Caco-2 (cell line): ENCODE results near the gene PCDHGA4. TPM values are rescaled to one million over a fixed set of nuclear protein-coding genes. Genes with fewer than 3 reads are reported as not detected.
A peak's percentile ranks its signal among the peaks of the same experiment; 100 is the strongest.
"Not testable (repeated sequence)": the region's sequence is repeated elsewhere in the genome, so short reads cannot be mapped to it uniquely, and the experiment has no call there.

Experiments used
- BruUV-seq: library from RNA; stranded (reverse); fragments of 400-500 nt; replicated peaks from 2 replicates; lab custom pipeline; 2021; lab: Mats Ljungman, UMichigan
- CTCF ChIA-PET: fragments of 300-600 bp; sonication (Branson Sonifier 250); formaldehyde crosslinking; loops from one replicate; lab custom pipeline; 2022; ENCODE audit warnings: antibody characterized with exemption; lab: Charles Lee
- POLR2A ChIA-PET: fragments of 300-600 bp; sonication (Branson Sonifier 250); formaldehyde crosslinking; loops from one replicate; lab custom pipeline; 2022; ENCODE audit warnings: antibody characterized with exemption; lab: Charles Lee
- DNase-seq, 2 experiments: peaks; one replicate each; pipeline versions ENCODE4 v3.0.0 to v3.0.0-alpha.2; 2020 to 2022
- H3K27me3 ChIP-seq: replicated peaks from 2 replicates; pipeline ENCODE4 v1.6.0; 2011; ENCODE audit warnings: low read length; ENCODE audit not compliant: control insufficient read depth, insufficient read depth
- H3K36me3 ChIP-seq: 2 replicates; pipeline ENCODE4 v1.5.1; 2011; ENCODE audit warnings: low read length; ENCODE audit not compliant: control insufficient read depth, insufficient read depth
- H3K4me1 ChIP-seq: fragments of 250-450 bp; sonication (Bioruptor Pico); 2 replicates; pipeline ENCODE4 v1.5.1; 2020; ENCODE audit warnings: mild to moderate bottlenecking
- H3K4me3 ChIP-seq: 2 replicates; pipeline ENCODE4 v1.5.1; 2011; ENCODE audit warnings: low read depth, mild to moderate bottlenecking, control low read depth, low read length
- H3K9me3 ChIP-seq: fragments of 250-450 bp; sonication (Bioruptor Pico); 2 replicates; pipeline ENCODE4 v1.5.1; 2020; ENCODE audit warnings: mild to moderate bottlenecking, moderate library complexity
- H3K27ac Mint-ChIP-seq: one replicate; pipeline ENCODE4 v1.8.0; 2022; ENCODE audit warnings: mixed read lengths; ENCODE audit not compliant: unreplicated experiment
- H3K27me3 Mint-ChIP-seq: one replicate; pipeline ENCODE4 v1.8.0; 2022; ENCODE audit warnings: mixed read lengths; ENCODE audit not compliant: insufficient read depth, unreplicated experiment
- H3K36me3 Mint-ChIP-seq: one replicate; pipeline ENCODE4 v1.8.0; 2022; ENCODE audit warnings: mild to moderate bottlenecking, mixed read lengths; ENCODE audit not compliant: insufficient read depth, unreplicated experiment
- H3K4me1 Mint-ChIP-seq: one replicate; pipeline ENCODE4 v1.8.0; 2022; ENCODE audit warnings: low read depth, mixed read lengths; ENCODE audit not compliant: unreplicated experiment
- H3K4me3 Mint-ChIP-seq: one replicate; pipeline ENCODE4 v1.8.0; 2022; ENCODE audit warnings: mild to moderate bottlenecking, moderate library complexity, mixed read lengths; ENCODE audit not compliant: unreplicated experiment
- H3K9me3 Mint-ChIP-seq: one replicate; pipeline ENCODE4 v1.8.0; 2022; ENCODE audit warnings: mixed read lengths; ENCODE audit not compliant: unreplicated experiment
- CTCF ChIP-seq, 2 experiments: fragments of 200-600 bp in 1 of 2; IDR thresholded peaks; 1 replicate in 1 of 2; 2 replicates in 1 of 2; pipeline versions ENCODE4 v1.5.1 to v1.8.0; 2011 to 2022; ENCODE audit warnings: antibody characterized with exemption in 1 of 2, control low read depth in 1 of 2, inconsistent platforms in 1 of 2, low read depth in 1 of 2, low read length in 1 of 2, mild to moderate bottlenecking in 1 of 2, moderate library complexity in 1 of 2; ENCODE audit not compliant: insufficient read depth in 1 of 2, severe bottlenecking in 1 of 2, unreplicated experiment in 1 of 2
- intact Hi-C: fragments of 100-400 bp; cut with micrococcal nuclease; formaldehyde crosslinking; loops from one replicate; pipeline ENCODE4 v1.10.0; 2022; ENCODE audit not compliant: unreplicated experiment
- total RNA-seq: library from RNA; stranded (reverse); gene quantifications from 2 replicates; pipeline ENCODE4 v1.2.3, GENCODE V29; 2022

The PCDHGA4 gene
- total RNA-seq, 1 experiment from 2014 or later: 0.54 TPM

GRCh38 chr5:141345327-141345726 is 9.5 kb upstream of the PCDHGA4 start:
- Mint-ChIP-seq H3K27me3 (no peaks in the 10 kb centered on the region), H3K36me3 (peaks cover 4% of the 10 kb centered on the region), H3K4me1 (no peaks in the 10 kb centered on the region), H3K9me3 (peaks cover 9% of the 10 kb centered on the region), H3K4me3 (no peak overlapping the region), H3K27ac (no peak overlapping the region)
- Histone ChIP-seq H3K27me3 (no peaks in the 10 kb centered on the region), H3K36me3 (no peaks in the 10 kb centered on the region), H3K9me3 (no peaks in the 10 kb centered on the region; the same call in 1 of the 2 replicates), H3K4me1 (no peaks in the 10 kb centered on the region), H3K4me3 (no peak overlapping the region)
- ChIA-PET CTCF (no interaction called here), POLR2A (no interaction called here)
- DNase-seq: no peak
- intact Hi-C loops: no loop called here
- BruUV-seq: no TSS peak
- no peak for TF ChIP-seq CTCF (IDR thresholded peaks at IDR 0.05; ENCODE audit: insufficient read depth in 1 of 2, low read depth in 1 of 2, low read length in 1 of 2, severe bottlenecking in 1 of 2, unreplicated experiment in 1 of 2)

- intact Hi-C loops, H3K4me3 ChIP-seq, H3K4me1 ChIP-seq, H3K36me3 ChIP-seq, H3K4me3 Mint-ChIP-seq, POLR2A ChIA-PET, BruUV-seq, H3K36me3 Mint-ChIP-seq, H3K27ac Mint-ChIP-seq, H3K9me3 Mint-ChIP-seq, H3K4me1 Mint-ChIP-seq, DNase-seq, H3K27me3 Mint-ChIP-seq, H3K27me3 ChIP-seq, CTCF ChIA-PET, H3K9me3 ChIP-seq: not testable (repeated sequence)
Measured at GRCh38 chr5:141346017-141346416, 8.8 kb upstream of the PCDHGA4 start.

GRCh38 chr5:141349917-141350619 is 4.8 kb upstream of the PCDHGA4 start, which contains the start of gene PCDHGB1:
Gene PCDHGB1 (plus strand): TSS chr5:141350099. CDS start chr5:141350261, 162 bp downstream.
- peak within 1 kb of the TSS; percentile 64 for H3K4me3 Mint-ChIP-seq
- intact Hi-C loops: no loop called here
- H3K27me3 Mint-ChIP-seq: no peaks in the 10 kb centered on the region
- H3K9me3 Mint-ChIP-seq: peaks cover 10% of the 10 kb centered on the region
- no TSS peak for BruUV-seq
- Histone ChIP-seq H3K9me3 (no peaks in the 10 kb centered on the region; the same call in 1 of the 2 replicates), H3K27me3 (no peaks in the 10 kb centered on the region), H3K4me1 (no peaks in the 10 kb centered on the region), H3K36me3 (no peaks in the 10 kb centered on the region), H3K4me3 (no peak within 1 kb of the TSS)
- peaks cover 5% of the 10 kb centered on the region for H3K36me3 Mint-ChIP-seq
- TF ChIP-seq CTCF (IDR thresholded peaks at IDR 0.05; ENCODE audit: insufficient read depth in 1 of 2, low read depth in 1 of 2, low read length in 1 of 2, severe bottlenecking in 1 of 2, unreplicated experiment in 1 of 2): peak; percentile 33 to 47
- ChIA-PET CTCF (interaction anchor here (0.6 to 1.3 kb wide), 2 partner anchors 11 to 47 kb away, joined by 3 to 4 read pairs; partner anchors contain the start of gene PCDHGB5), POLR2A (no interaction called here)
- H3K27ac Mint-ChIP-seq: no peak within 1 kb of the TSS
- DNase-seq: peak in 1 of 2 experiments; percentile 49
- no peaks in the 10 kb centered on the region for H3K4me1 Mint-ChIP-seq
